B cell (primary cell): ENCODE measurements around the gene CSTF2. TPM values are rescaled to one million over a fixed set of nuclear protein-coding genes. Genes with fewer than 3 reads are reported as not detected.

Experiments used
- ATAC-seq: fragments of 200-7000 bp; cut with Tn5 transposase; one replicate; pipeline ENCODE4 v1.10.0; 2021; ENCODE audit warnings: low read depth, mild to moderate bottlenecking, moderate number of reproducible peaks, moderate library complexity
- CTCF ChIA-PET: fragments of 350-600 bp; sonication (Branson Sonifier 250); formaldehyde crosslinking; loops from one replicate; lab custom pipeline; 2021; ENCODE audit warnings: antibody characterized with exemption, inconsistent platforms; lab: Charles Lee
- POLR2A ChIA-PET: fragments of 350-600 bp; sonication (Branson Sonifier 250); formaldehyde crosslinking; loops from one replicate; lab custom pipeline; 2021; ENCODE audit warnings: antibody characterized with exemption; lab: Charles Lee
- DNase-seq: peaks from one replicate; pipeline ENCODE4 v3.0.0; 2013
- H2AFZ ChIP-seq: 2 replicates; pipeline ENCODE4 v1.6.1; 2012; ENCODE audit warnings: mild to moderate bottlenecking, low read depth, low read length; ENCODE audit not compliant: insufficient read depth, poor library complexity, severe bottlenecking
- H3K27ac ChIP-seq, 2 donors: 1 replicate in 1 of 2; 2 replicates in 1 of 2; pipeline ENCODE4 v1.5.1; 2012 to 2013; ENCODE audit warnings: low read length in 2 of 2, mild to moderate bottlenecking in 2 of 2, moderate library complexity in 1 of 2
- H3K27me3 ChIP-seq, 4 experiments: fragments of 200-600 bp in 1 of 4; sonication (generic) in 1 of 4; replicated peaks in 1 of 4; 1 replicate in 2 of 4; 2 replicates in 2 of 4; pipeline versions ENCODE4 v1.6.1 to v1.7.0; 2013 to 2016; ENCODE audit warnings: low read length in 3 of 4, mild to moderate bottlenecking in 2 of 4, mixed read lengths in 1 of 4, moderate library complexity in 1 of 4; ENCODE audit not compliant: insufficient read depth in 4 of 4, control insufficient read depth in 3 of 4; ENCODE audit errors: control extremely low read depth in 1 of 4
- H3K36me3 ChIP-seq, 2 experiments: replicated peaks in 1 of 2; 1 replicate in 1 of 2; 2 replicates in 1 of 2; pipeline versions ENCODE4 v1.6.1 to v1.7.1; 2013; ENCODE audit warnings: low read length in 1 of 2; ENCODE audit not compliant: insufficient read depth in 2 of 2, control insufficient read depth in 1 of 2; ENCODE audit errors: control extremely low read depth in 1 of 2, extremely low read depth in 1 of 2
- H3K4me1 ChIP-seq, 2 donors: fragments of 200-600 bp in 1 of 2; sonication (generic) in 1 of 2; 1 replicate in 1 of 2; 2 replicates in 1 of 2; pipeline versions ENCODE4 v1.5.1 to v1.6.1; 2013 to 2017; ENCODE audit warnings: low read length in 2 of 2; ENCODE audit not compliant: control insufficient read depth in 2 of 2, insufficient read depth in 2 of 2
- H3K4me2 ChIP-seq: replicated peaks from 2 replicates; pipeline ENCODE3; 2012; ENCODE audit warnings: mild to moderate bottlenecking, low read depth, low read length; ENCODE audit not compliant: poor library complexity, severe bottlenecking
- H3K4me3 ChIP-seq, 5 experiments: fragments of 200-600 bp in 1 of 5; sonication (generic) in 1 of 5; 1 replicate in 3 of 5; 2 replicates in 2 of 5; pipeline versions ENCODE4 v1.5.1 to v1.7.0; 2011 to 2016; ENCODE audit warnings: low read length in 4 of 5, mild to moderate bottlenecking in 4 of 5, low read depth in 2 of 5, control low read depth in 1 of 5, moderate library complexity in 1 of 5; ENCODE audit not compliant: insufficient read depth in 1 of 5; ENCODE audit errors: control extremely low read depth in 1 of 5, extremely low read depth in 1 of 5
- H3K79me2 ChIP-seq: fragments of 200-600 bp; sonication (generic); one replicate; pipeline ENCODE4 v1.6.0; 2016; ENCODE audit warnings: low read length; ENCODE audit not compliant: control insufficient read depth, insufficient read depth
- H3K9ac ChIP-seq: fragments of 200-600 bp; sonication (generic); 2 replicates; pipeline ENCODE4 v1.6.1; 2017; ENCODE audit warnings: mild to moderate bottlenecking, low read length, moderate library complexity
- H3K9me3 ChIP-seq, 3 donors: one replicate each; pipeline versions ENCODE4 v1.6.1 to v1.7.1; 2013; ENCODE audit warnings: low read length in 2 of 3; ENCODE audit not compliant: control insufficient read depth in 2 of 3, insufficient read depth in 1 of 3; ENCODE audit errors: control extremely low read depth in 1 of 3
- H4K20me1 ChIP-seq: 2 replicates; pipeline ENCODE4 v1.6.0; 2012; ENCODE audit warnings: mild to moderate bottlenecking, low read length; ENCODE audit not compliant: insufficient read depth, control insufficient read depth, poor library complexity, severe bottlenecking
- H3K27ac Mint-ChIP-seq: one replicate; pipeline ENCODE4 v1.8.0; 2021; ENCODE audit warnings: mixed read lengths
- H3K27me3 Mint-ChIP-seq: one replicate; pipeline ENCODE4 v1.8.0; 2021; ENCODE audit warnings: mixed read lengths
- H3K4me1 Mint-ChIP-seq: one replicate; pipeline ENCODE4 v1.8.0; 2021; ENCODE audit warnings: mixed read lengths
- H3K4me3 Mint-ChIP-seq: one replicate; pipeline ENCODE4 v1.8.0; 2021; ENCODE audit warnings: mixed read lengths
- H3K9me3 Mint-ChIP-seq: one replicate; pipeline ENCODE4 v1.8.0; 2022; ENCODE audit warnings: mixed read lengths; ENCODE audit not compliant: insufficient read depth
- EZH2 ChIP-seq: IDR thresholded peaks from 2 replicates; pipeline ENCODE4 v1.6.1; 2012; ENCODE audit warnings: borderline replicate concordance, low read depth, mild to moderate bottlenecking, moderate library complexity, low read length; ENCODE audit not compliant: insufficient read depth, poor library complexity, severe bottlenecking
- WGBS: methylation state at CpG from one replicate; pipeline ENCODE4 v1.1.5; 2013; ENCODE audit warnings: missing lambda C conversion rate; ENCODE audit not compliant: insufficient coverage; 5-methylcytosine and 5-hydroxymethylcytosine counted together
- intact Hi-C: fragments of 100-400 bp; cut with micrococcal nuclease; formaldehyde crosslinking; loops from one replicate; pipeline ENCODE4 v1.10.0; 2022
- polyA plus RNA-seq: library from polyadenylated mRNA; depleted of rRNA; stranded (reverse); fragments of >200 nt; gene quantifications from 2 replicates; pipeline ENCODE4 v1.2.3, GENCODE V29; 2012
- small RNA-seq: library from RNA; depleted of rRNA; stranded (forward); fragments of <200 nt; gene quantifications from one replicate; pipeline ENCODE3, GENCODE V24; 2012; ENCODE audit warnings: low replicate concordance, low read depth; ENCODE audit not compliant: insufficient read length
- total RNA-seq, 2 donors: library from RNA; stranded (reverse); fragments of 120-200 nt in 1 of 2; gene quantifications; 1 replicate in 1 of 2; 2 replicates in 1 of 2; pipeline versions ENCODE4 v1.2.3 to v1.2.4, GENCODE V29; 2013 to 2022
- TF ChIP-seq, protein P1 (sequence below): fragments of 200-600 bp; IDR thresholded peaks from one replicate; pipeline ENCODE4 v1.8.0; 2022; ENCODE audit warnings: antibody characterized with exemption, mild to moderate bottlenecking

The CSTF2 gene
- total and polyA plus RNA-seq, 2 donors (not counting 1 experiment from before 2014, with no cell fraction given) = 7.0 to 16.4 TPM

DNA sequence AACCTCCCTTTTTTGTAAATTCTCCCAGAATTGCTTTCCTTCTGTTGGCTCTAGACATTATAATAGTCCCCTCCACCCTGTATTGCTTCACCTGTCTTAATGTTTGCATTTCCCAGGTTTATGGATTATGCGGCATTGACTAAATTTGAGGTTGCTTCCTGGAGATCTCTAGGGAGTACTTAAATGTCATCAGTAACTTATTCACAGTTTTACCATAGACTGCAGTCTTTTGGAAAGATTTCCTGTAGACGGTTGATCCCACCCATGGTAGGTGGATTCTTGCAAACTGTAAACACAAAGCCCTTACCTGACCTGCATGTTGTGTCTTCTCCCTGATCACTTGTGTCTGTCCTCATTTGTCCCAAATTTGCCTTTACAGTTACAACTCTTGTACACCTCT lies 60.2 kb downstream of the CSTF2 start:
- H3K27ac Mint-ChIP-seq = no peak overlapping the region
- no peaks in the 10 kb centered on the region for H3K27me3 ChIP-seq
- no peak overlapping the region for H3K4me3 ChIP-seq
- 100% methylated on average over 1 of the region's 2 CpGs for WGBS
- no peak overlapping the region for H3K4me2 ChIP-seq
- CTCF ChIA-PET = no interaction called here
- H3K27me3 Mint-ChIP-seq = no peaks in the 10 kb centered on the region
- no peak for TF ChIP-seq EZH2
- TF ChIP-seq, protein P1, sequence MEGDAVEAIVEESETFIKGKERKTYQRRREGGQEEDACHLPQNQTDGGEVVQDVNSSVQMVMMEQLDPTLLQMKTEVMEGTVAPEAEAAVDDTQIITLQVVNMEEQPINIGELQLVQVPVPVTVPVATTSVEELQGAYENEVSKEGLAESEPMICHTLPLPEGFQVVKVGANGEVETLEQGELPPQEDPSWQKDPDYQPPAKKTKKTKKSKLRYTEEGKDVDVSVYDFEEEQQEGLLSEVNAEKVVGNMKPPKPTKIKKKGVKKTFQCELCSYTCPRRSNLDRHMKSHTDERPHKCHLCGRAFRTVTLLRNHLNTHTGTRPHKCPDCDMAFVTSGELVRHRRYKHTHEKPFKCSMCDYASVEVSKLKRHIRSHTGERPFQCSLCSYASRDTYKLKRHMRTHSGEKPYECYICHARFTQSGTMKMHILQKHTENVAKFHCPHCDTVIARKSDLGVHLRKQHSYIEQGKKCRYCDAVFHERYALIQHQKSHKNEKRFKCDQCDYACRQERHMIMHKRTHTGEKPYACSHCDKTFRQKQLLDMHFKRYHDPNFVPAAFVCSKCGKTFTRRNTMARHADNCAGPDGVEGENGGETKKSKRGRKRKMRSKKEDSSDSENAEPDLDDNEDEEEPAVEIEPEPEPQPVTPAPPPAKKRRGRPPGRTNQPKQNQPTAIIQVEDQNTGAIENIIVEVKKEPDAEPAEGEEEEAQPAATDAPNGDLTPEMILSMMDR = no peak
- intact Hi-C loops = no loop called here
- H3K9ac ChIP-seq = no peak overlapping the region
- H3K4me3 Mint-ChIP-seq = no peak overlapping the region
- DNase-seq = no peak
- H3K36me3 ChIP-seq = no peaks in the 10 kb centered on the region
- POLR2A ChIA-PET = no interaction called here
- ATAC-seq = no peak
- no peaks in the 10 kb centered on the region for H3K4me1 ChIP-seq
- H3K27ac ChIP-seq = no peak overlapping the region
- no peaks in the 10 kb centered on the region for H4K20me1 ChIP-seq
- H3K9me3 ChIP-seq = no peaks in the 10 kb centered on the region
- no peaks in the 10 kb centered on the region for H3K4me1 Mint-ChIP-seq
- H3K9me3 Mint-ChIP-seq = no peaks in the 10 kb centered on the region
- no peaks in the 10 kb centered on the region for H3K79me2 ChIP-seq
- no peak overlapping the region for H2AFZ ChIP-seq

DNA sequence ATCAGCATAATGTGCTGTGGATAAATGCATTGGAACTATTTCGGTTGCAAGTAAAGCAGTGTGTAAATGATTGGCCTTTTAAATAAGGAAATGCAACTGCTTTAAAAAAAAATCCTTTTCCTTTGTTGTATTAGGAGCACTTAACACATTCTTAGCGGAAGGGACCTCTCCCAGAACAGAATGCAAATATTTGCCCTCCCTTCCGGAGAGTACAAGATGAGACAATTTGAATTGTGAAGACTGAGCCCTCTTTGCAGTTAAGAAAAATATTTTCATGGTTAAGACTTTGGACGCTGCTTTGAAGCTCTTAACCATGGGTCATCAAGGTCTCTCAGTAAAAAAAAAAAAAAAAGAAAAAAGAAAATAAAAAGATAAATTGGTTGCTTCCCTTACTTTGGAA lies 63.5 kb downstream of the CSTF2 start:
- H4K20me1 ChIP-seq = no peaks in the 10 kb centered on the region
- no peak overlapping the region for H3K27ac ChIP-seq
- no peaks in the 10 kb centered on the region for H3K4me1 ChIP-seq
- TF ChIP-seq, protein P1 = no peak
- TF ChIP-seq EZH2 = no peak
- no peak overlapping the region for H3K27ac Mint-ChIP-seq
- H3K27me3 ChIP-seq = no peaks in the 10 kb centered on the region
- no peaks in the 10 kb centered on the region for H3K4me1 Mint-ChIP-seq
- no CpG with 5 or more reads among the region's 4 CpGs for WGBS
- no peaks in the 10 kb centered on the region for H3K27me3 Mint-ChIP-seq
- no peak overlapping the region for H3K4me3 Mint-ChIP-seq
- H3K36me3 ChIP-seq = no peaks in the 10 kb centered on the region
- H3K9me3 Mint-ChIP-seq = no peaks in the 10 kb centered on the region
- no peaks in the 10 kb centered on the region for H3K9me3 ChIP-seq
- ATAC-seq = no peak
- H3K4me2 ChIP-seq = no peak overlapping the region
- intact Hi-C loops = no loop called here
- H2AFZ ChIP-seq = no peak overlapping the region
- ChIA-PET POLR2A (no interaction called here), CTCF (interaction anchor here (1.6 kb wide), 1 partner anchor 12 kb away, joined by 3 read pairs; no protein-coding TSS in a partner anchor)
- DNase-seq = no peak
- H3K79me2 ChIP-seq = no peaks in the 10 kb centered on the region
- no peak overlapping the region for H3K9ac ChIP-seq
- no peak overlapping the region for H3K4me3 ChIP-seq

Small RNA genes lying within 50 kb of the gene (small RNA-seq; reads per million reads assigned to genes)
- not detected for gene RF00411

Other genes with a start within 250 kb of the CSTF2 start
- not detected in 2 replicates for gene TNMD, start 235.5 kb upstream of the CSTF2 start, total RNA-seq
- gene TNMD, start 235.5 kb upstream of the CSTF2 start, polyA plus RNA-seq = not detected in 2 replicates
- gene TSPAN6, start 183.6 kb upstream of the CSTF2 start, total RNA-seq = not detected in 2 replicates
- 0.10 TPM in 2 replicates for gene TSPAN6, start 183.6 kb upstream of the CSTF2 start, polyA plus RNA-seq
- not detected in 2 replicates for gene SRPX2, start 176.2 kb upstream of the CSTF2 start, total RNA-seq
- gene SRPX2, start 176.2 kb upstream of the CSTF2 start, polyA plus RNA-seq = not detected in 2 replicates
- not detected in 2 replicates for gene SYTL4, start 88.3 kb upstream of the CSTF2 start, total RNA-seq
- gene SYTL4, start 88.3 kb upstream of the CSTF2 start, polyA plus RNA-seq = 0.13 and 0.16 TPM in 2 replicates
- gene NOX1, start 54.0 kb downstream of the CSTF2 start, total RNA-seq = not detected in 2 replicates
- gene NOX1, start 54.0 kb downstream of the CSTF2 start, polyA plus RNA-seq = 0.13 TPM in 1 of 2 replicates, not detected in the other
- gene XKRX, start 108.5 kb downstream of the CSTF2 start, total RNA-seq = 4.9 and 5.4 TPM in 2 replicates
- gene XKRX, start 108.5 kb downstream of the CSTF2 start, polyA plus RNA-seq = 4.0 and 4.6 TPM in 2 replicates
- gene ARL13A, start 149.3 kb downstream of the CSTF2 start, total RNA-seq = not detected in 2 replicates
- gene ARL13A, start 149.3 kb downstream of the CSTF2 start, polyA plus RNA-seq = not detected in 2 replicates
- 51.2 and 56.4 TPM in 2 replicates for gene TRMT2B, start 231.7 kb downstream of the CSTF2 start, total RNA-seq
- gene TRMT2B, start 231.7 kb downstream of the CSTF2 start, polyA plus RNA-seq = 29.9 and 30.9 TPM in 2 replicates